ENCODE measurements around the gene HDAC4. TPM values are rescaled to one million over a fixed set of nuclear protein-coding genes. Genes with fewer than 3 reads are reported as not detected.

HDAC4 gene
- total and polyA plus RNA-seq, 10 of the 15 experiments (the other 5 are each of a cell fraction or from before 2014, with no cell fraction given) = 0.22 to 15.7 (median 4.8) TPM

DNA sequence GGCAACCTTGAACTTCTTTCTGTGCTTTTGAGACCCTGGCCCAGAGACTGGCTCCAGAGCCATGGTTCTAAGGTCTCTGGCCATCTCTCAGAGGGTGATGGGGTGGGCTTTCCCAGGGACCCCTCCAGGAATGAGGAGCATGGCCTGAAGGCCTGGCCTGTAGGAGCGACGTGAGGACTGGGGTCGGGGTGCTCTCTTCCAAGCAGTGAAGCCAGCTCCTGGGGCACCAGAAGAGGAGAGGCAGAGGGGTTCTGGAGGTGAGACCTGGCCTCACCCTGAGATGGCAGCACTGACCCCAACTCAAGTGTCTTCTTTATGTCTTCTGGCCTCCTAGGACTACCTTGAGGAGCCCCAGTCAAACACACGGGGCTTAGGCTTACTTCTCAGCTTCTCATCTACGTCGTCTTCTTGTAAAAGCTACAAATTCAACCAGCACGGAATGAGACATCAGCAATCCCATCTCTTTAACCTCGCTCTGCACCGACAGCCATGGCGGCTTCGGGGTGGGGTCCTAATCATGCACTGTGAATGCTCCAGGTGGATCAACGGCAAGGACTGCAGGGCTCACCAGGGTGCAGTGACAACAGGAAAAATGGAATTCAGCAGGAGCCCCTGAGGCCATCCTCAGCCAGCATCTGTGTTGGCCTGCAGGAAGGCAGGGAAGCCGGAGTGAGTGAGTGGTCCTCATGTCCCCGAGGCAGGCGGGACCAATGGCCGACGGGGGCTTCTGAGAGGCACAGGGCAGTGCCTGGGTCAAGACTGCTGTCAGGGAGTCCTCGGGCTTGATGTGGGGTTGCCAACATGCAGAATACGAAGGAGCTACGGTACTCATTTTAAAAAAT lies 214.1 kb downstream of the HDAC4 start:
- peaks cover 6% of the 10 kb centered on the region; the same call in 2 of the 3 replicates for H3K9me3 ChIP-seq (replicated peaks; ENCODE audit: control insufficient read depth, insufficient read depth, low read length)
- POLR2A ChIA-PET = no interaction called here
- peaks cover 0 to 4% of the 10 kb centered on the region in 2 experiments; a peak in 2 of 4 replicates for H3K36me3 ChIP-seq (ENCODE audit: control insufficient read depth in 2 of 2, insufficient read depth in 2 of 2, low read length in 1 of 2)
- no TSS peak for BruUV-seq (replicated peaks)
- no peaks in the 10 kb centered on the region for H3K79me2 ChIP-seq (ENCODE audit: control insufficient read depth, insufficient read depth, low read length)
- SMC1A ChIA-PET (ENCODE audit: uncharacterized antibody, unreplicated experiment) = no interaction called here
- H2AFZ ChIP-seq (ENCODE audit: control insufficient read depth, low read depth, low read length) = no peak overlapping the region
- no peak overlapping the region for H3K27ac ChIP-seq (ENCODE audit: control insufficient read depth, insufficient read depth)
- in situ Hi-C loops (cut with MboI) (no loop called here), intact Hi-C loops (cut with micrococcal nuclease; ENCODE audit: unreplicated experiment) (no loop called here)
- H4K20me1 ChIP-seq (ENCODE audit: control insufficient read depth, insufficient read depth) = no peaks in the 10 kb centered on the region
- H3K4me1 ChIP-seq (ENCODE audit: control insufficient read depth, insufficient read depth, low read length) = no peaks in the 10 kb centered on the region
- no peak overlapping the region for H3K4me3 ChIP-seq
- no peak for DNase-seq (ENCODE audit: low read depth, low spot score)
- CTCF ChIA-PET = no interaction called here
- no peak overlapping the region for H3K4me2 ChIP-seq (ENCODE audit: control insufficient read depth, insufficient read depth)
- no peak for ATAC-seq
- WGBS (ENCODE audit: insufficient coverage, insufficient replicate concordance, low lambda C conversion rate, missing lambda C conversion rate) = 80% methylated on average over 20 of the region's 20 CpGs
- FAIRE-seq = no peak
- no peak overlapping the region for H3K9ac ChIP-seq (ENCODE audit: control insufficient read depth, insufficient read depth, low read length)
- RAD21 ChIA-PET (ENCODE audit: unreplicated experiment) = no interaction called here
- no peaks in the 10 kb centered on the region for H3K27me3 ChIP-seq (replicated peaks in 1 of 2; ENCODE audit: control insufficient read depth in 2 of 2, insufficient read depth in 2 of 2, low read length in 1 of 2)
- TF ChIP-seq KAT2A (conservative IDR thresholded peaks at IDR 0.05; ENCODE audit: control insufficient read depth, low read depth, low read length) (no peak), NR2C2 (IDR thresholded peaks at IDR 0.05; ENCODE audit: borderline replicate concordance, control insufficient read depth, insufficient read length, low read depth) (no peak), RFX5 (IDR thresholded peaks at IDR 0.05; ENCODE audit: low read depth, low read length) (no peak), CBFB (IDR thresholded peaks at IDR 0.05; ENCODE audit: low read depth) (no peak), HDGF (IDR thresholded peaks at IDR 0.05) (no peak), SMARCA5 (IDR thresholded peaks at IDR 0.05) (no peak), ATF3 (IDR thresholded peaks at IDR 0.05; ENCODE audit: borderline replicate concordance, extremely low read depth, low read depth, low read length) (no peak), PKNOX1 (IDR thresholded peaks at IDR 0.05) (no peak), LARP7 (IDR thresholded peaks at IDR 0.05) (no peak), TARDBP (IDR thresholded peaks at IDR 0.05; ENCODE audit: borderline replicate concordance) (no peak), NBN (IDR thresholded peaks at IDR 0.05) (no peak), MYB (IDR thresholded peaks at IDR 0.05; ENCODE audit: borderline replicate concordance, low read depth, low read length) (no peak)

Data from GM12878 (cell line).